ENCODE data around the gene DIPK2A.

DNA sequence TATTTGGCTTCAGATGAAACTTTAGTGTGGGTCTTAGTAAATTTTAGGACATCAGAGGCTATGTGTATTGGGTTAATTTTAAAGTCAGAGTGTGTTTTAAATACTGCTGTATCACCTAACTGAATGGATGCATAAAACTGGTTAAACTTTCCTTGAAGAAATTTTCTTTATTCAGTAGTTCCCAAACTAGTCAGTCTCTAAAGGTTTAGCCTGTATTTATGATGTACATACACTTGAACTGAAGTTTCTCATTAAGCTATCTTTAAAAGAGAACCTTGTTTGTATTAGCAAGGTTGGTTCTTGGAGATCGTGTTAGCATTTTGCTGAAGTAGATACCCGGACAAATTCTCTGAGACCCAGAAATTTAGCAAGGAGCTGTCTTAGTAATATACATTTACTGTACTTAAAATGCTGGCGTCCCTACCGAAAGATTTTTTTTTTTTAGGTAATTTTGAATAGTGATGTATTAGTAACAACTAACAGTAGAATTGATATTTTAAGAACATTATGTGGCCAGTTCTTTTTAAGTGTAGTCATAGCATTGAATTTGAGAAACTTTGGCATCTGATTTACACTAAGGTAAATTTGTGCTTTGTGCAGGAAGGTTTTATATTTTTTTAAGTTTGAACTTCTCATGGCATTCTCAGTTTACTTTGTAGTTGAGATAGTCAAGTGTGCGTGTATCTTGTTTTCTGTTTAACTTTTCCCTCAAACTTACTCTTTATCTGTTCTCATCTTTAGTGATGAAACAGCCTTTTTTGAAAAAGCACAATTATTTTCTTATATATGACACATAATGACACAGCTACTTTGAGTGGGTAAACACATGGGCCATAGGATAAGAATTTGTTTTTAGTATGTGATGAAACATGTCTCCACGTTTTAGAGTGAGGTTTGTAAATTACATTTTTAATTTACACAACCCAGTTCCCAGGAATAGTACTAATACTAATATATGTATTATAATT is 2.9 kb downstream of the DIPK2A start:
- TF ChIP-seq, protein P1, sequence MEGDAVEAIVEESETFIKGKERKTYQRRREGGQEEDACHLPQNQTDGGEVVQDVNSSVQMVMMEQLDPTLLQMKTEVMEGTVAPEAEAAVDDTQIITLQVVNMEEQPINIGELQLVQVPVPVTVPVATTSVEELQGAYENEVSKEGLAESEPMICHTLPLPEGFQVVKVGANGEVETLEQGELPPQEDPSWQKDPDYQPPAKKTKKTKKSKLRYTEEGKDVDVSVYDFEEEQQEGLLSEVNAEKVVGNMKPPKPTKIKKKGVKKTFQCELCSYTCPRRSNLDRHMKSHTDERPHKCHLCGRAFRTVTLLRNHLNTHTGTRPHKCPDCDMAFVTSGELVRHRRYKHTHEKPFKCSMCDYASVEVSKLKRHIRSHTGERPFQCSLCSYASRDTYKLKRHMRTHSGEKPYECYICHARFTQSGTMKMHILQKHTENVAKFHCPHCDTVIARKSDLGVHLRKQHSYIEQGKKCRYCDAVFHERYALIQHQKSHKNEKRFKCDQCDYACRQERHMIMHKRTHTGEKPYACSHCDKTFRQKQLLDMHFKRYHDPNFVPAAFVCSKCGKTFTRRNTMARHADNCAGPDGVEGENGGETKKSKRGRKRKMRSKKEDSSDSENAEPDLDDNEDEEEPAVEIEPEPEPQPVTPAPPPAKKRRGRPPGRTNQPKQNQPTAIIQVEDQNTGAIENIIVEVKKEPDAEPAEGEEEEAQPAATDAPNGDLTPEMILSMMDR (IDR thresholded peaks at IDR 0.05), result no peak
- no peak for TF ChIP-seq POLR2A (IDR thresholded peaks at IDR 0.05)
- no peak for TF ChIP-seq POLR2AphosphoS5 (IDR thresholded peaks at IDR 0.05)
